ENCODE data around the gene FAM81A.
"Not testable (repeated sequence)": the region's sequence is repeated elsewhere in the genome, so short reads cannot be mapped to it uniquely, and the experiment has no call there.

Gene FAM81A

GRCh38 chr15:59437817-59438624, at the start of gene FAM81A:
TSS of gene FAM81A (plus strand) at chr15:59438186. CDS start at chr15:59458627, 20,441 bp downstream.
- peak; percentile 32 for DNase-seq

DNA sequence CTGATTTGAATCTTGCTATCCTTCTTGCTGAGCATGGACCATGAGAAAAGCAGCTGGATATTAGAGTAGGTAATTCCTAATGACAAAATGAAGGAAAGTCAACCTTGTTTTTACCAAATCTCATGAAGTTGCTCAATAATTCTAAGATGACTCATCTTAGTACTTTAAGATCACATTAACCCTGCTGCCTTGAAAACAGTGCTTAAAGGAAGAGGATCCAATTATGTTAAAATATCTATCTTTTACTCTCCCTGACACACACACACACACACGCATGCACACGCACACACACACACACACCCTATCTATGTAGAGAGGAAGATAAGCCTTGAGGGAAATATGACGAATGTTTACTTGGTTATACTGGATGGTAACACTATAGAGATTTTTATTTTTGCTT, 49.3 kb upstream of the FAM81A start:
- DNase-seq: no peak

DNA sequence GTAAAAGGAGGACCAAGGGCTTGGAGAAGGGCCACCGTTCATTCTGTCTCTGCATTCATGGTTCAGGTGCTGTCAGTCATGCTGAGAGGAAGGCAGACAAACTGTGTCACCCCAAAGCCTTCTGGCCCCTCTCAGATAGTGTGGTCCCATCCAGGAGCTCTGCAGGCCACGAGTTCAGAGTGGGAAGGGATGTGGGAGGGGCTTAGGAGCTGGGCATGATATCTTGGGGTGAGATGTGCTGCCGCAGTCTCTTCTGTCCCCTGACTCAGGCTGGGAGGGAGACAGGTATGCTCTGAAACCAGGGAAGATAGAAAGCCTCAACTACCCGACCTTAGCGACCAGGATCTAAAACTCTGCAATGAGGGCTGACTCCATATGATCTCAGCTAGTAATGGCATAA, 45.7 kb upstream of the FAM81A start:
- no peak for DNase-seq

DNA sequence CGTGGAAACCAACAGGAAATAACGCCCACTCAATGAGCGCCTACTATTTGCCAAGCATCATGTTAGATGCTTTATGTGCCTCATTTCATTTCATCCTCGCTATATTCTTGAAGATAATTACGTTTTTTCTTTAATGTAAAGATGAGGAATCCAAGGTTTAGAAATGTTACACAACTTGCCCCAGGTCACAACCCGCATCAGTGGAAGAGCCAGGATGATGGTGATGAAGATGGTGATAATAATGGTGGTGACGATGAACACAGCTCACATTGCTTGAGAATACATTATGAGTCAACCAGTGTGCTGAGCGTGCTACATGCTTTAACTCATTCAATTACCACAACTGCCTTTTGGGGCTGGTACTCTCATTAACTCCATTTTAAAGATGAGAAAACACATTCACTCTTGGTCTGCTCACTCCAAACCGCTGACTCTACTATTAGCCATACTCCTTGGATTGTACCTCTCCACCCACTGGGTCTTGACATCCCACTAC, 43.8 kb upstream of the FAM81A start:
- DNase-seq: no peak

DNA sequence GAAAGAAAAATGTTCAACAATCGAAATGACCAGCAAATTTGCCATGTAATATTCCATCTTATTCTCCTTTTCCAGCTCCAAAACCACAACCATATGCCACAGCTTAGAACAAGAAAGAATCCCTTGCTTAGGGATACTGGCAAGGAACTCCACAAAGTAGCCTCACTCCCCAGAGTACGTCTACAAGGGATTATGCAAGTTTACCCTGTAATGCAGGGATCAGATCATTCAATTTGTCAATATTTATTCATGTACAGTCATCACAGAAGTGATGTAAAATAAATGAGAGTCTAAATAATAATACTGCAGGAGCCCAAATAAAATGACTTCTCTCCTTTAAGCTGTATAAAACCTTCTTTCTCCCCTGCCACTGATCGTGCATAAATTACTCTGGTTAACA, 41.8 kb upstream of the FAM81A start:
- no peak for DNase-seq

DNA sequence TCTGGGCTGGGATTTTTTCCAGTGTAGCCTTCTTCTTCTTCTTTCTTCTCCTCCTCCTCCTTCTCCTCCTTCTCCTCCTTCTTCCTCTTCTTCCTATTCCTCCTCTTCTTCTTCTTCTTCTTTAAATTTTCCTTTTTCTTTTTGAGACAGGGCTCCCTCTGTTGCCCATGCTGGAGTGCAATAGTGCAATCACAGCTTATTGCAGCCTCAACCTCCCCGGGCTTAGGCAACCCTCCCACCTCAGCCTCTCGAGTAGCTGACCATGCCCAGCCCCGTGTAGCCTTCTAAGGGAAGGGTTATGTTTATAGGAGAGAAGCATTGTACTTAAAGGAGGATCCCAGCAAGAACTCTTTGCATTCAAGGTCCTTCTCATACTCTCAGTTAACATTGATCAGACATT, 41.3 kb upstream of the FAM81A start:
- DNase-seq: no peak

DNA sequence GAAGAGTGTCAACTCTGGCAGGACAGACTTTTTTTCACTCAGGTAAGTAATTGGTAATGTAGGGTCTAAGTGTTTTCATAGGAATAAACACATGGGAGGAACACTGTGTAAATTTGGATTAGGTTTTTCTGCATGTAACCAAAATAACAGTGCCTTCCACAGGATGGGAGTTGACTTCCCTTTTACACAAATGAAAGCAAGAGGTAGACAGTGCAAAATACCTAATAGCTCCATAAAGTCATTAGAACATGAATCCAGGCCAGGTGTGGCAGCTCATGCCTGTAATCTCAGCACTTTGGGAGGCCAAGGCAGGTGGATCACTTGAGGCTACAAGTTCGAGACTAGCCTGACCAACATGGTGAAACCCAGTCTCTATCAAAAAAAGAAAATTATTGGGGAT, 39.8 kb upstream of the FAM81A start:
- no peak for DNase-seq

DNA sequence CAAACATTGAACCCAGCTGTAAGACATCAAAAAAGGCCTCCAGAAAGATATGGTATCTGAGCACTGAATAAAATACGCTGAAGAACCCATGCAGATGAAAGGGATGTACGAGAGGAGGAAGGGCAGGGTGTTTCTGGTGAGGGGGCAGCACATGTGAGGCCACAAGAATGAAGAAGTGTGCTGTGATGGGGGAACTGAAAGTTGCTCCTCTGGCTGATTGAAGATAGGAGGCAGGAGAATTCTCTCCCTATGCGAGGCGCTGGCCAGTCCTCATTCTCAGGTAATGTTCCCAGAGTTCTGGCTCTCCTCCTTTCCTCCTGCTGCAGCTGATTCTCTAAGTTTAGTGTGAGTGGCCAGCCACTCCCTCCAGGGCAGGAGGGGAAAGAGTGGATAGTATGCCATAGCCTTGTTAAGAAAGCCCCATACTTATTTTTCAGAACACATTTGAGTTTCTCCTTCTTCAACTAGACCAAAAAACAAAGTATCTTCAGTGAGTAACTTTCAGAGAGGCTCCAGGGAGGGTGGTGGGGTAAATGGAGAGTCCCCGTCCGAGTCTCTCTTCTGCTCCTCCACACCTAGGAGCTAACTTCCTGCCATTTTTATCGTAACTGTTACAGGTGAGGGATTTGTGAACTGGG, 38.4 kb upstream of the FAM81A start:
- DNase-seq: no peak

DNA sequence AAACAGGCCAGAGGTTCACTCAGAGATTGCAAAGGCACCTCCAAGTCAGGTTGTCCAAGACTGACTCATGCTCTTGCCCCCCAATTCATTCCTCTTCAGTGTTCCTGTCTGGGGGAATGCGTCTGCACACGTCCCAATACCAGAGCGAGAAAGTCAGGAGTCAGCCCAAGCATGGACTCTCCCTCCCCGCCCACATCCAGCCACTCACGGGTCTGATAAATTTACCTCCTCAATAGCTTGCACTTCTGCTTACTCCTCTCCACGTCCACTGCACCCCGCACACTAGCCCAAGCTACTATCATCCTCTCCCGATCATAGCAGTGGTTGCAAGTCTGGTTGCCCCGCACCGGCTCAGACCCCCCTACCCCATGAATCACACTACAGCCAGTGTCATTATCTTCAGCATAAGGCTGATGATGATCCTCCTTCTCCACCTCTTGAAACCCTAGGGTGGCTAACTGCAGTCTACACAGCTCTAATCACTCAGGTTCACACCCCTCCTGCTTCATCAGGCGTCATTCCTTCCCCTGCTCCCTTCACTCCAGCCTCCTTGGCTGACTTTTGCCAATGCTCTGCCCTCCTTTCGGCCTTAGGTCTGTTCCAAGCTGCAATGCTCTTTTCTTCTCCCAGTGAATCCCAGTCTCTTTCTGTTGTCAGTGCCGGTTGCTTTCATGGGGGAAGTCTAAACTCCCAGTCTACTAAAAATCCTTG, 37.7 kb upstream of the FAM81A start:
- no peak for DNase-seq

GRCh38 chr15:59401051-59401823, 36.7 kb upstream of the FAM81A start:
- DNase-seq: not testable (repeated sequence)

GRCh38 chr15:59401824-59402569, 36.0 kb upstream of the FAM81A start:
- no peak for DNase-seq

- DNase-seq: no peak
These were observed 32.9 kb upstream of the FAM81A start for GRCh38 chr15:59405079-59405478.

- no peak for DNase-seq
These were observed 31.5 kb upstream of the FAM81A start for GRCh38 chr15:59406446-59406845.

GRCh38 chr15:59407946-59408345, 30.0 kb upstream of the FAM81A start:
- DNase-seq: no peak

DNA sequence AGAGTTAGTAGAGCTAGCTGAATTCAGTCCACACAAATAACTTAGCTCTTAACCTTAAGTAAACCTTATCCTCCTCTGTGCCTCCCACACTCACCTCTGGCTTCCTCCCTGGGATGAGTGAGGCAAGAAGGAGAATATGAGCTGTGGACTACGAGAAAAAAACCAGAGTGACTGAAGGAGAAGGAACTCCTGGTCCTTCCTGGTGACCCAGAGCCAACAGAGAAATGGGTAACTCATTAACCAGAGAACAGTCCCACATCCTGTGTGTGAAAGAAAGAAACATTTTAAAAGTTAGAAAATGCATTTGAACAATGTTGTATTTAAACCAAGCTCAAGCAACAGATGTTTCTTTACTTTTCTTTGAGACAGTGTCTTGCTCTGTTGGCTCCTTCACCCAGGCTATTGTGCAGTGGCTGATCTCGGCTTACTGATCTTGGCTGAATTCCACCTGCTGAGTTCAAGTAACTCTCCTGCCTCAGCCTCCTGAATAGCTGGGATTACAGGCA, 27.5 kb upstream of the FAM81A start:
- no peak for DNase-seq

GRCh38 chr15:59413577-59413976, 24.4 kb upstream of the FAM81A start:
- no peak for DNase-seq

- DNase-seq: no peak
These were observed 21.2 kb upstream of the FAM81A start for GRCh38 chr15:59416816-59417215.

DNA sequence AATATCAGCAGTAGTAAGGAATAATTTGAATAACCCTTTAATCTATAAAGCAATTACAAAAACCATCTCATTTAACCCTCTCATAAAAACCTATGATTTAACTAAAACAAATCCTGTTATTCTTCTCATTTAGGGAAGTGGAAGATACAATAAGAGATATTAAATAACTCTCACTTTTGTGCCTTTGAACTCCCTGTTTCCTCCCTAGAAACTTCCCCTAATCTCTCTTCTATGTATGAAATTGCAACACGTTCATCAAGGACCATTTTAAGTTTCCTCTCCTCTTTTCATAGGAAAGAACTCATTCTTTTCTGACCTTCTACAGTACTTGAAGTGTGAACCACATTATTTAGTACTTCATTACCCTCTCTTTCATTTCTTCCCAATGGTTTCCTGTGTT, 18.8 kb upstream of the FAM81A start:
- DNase-seq: no peak

GRCh38 chr15:59420108-59420507, 17.9 kb upstream of the FAM81A start:
- no peak for DNase-seq

- no peak for DNase-seq
These were observed 16.9 kb upstream of the FAM81A start for GRCh38 chr15:59420986-59421618.

DNA sequence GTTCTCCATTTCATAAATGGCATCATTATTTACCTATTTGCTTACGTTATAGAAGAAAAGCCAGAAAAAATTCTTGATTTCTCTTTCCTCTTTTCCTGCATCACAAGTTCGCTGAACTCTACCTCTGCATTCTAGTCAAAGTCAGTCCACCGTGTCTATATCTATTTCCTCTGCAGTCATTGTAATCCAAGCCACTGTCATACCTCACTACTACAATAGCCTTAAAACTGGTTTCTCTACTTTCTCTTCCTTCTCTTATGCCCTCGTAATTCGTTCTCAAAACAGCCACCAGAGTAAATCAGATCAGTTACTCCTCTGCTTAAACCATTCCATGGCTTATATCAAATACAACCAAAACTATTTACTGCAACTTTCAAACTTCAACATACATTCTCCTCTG, 13.4 kb upstream of the FAM81A start:
- DNase-seq: no peak
